Measurements from ENCODE around the gene NFAT5. TPM values are rescaled to one million over a fixed set of nuclear protein-coding genes. Genes with fewer than 3 reads are reported as not detected.

NFAT5 gene
- total RNA-seq, 1 experiment from 2014 or later, result 38.2 TPM

DNA sequence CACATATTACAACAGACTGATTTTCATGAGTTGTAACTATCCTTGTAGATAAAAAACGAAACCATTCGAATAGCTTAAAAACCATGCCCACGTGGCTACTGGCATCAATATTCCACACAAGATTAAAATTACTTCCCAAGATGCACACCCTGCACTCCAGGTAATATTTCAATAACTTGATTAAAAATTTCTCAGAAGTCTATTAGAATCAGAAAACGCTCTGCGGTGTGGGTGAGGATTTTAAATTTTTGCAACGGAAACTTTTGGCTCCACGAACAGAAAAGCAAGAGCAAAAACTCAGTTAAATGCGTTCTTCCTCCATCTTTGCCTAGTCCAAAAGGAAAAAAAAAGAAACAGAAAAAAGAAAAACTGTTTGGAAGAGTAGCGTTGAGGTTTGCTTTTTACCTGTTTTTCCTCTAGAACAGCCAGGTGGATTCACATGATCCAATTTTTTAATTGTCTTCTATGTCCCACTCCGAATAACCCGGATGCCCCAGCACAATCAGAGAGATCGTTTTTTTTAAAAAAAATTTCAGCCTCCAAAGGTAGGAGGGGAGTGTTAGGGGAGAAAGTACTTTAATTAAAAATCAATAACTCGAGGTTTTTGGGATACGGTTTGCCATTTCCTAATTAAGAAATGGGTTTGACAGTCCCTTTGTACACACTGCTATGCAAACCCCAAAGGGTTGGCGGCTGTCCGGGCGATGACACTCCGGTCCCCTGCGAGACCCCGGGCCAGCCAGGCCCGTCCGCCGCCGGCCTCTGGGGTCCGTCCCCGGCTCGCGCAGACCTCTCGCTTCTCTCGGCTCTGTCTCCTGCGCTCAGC lies 708 bp upstream of the NFAT5 start:
- H2AFZ ChIP-seq, result 0 out of 2 replicates have a peak overlapping the region, but pooled peaks have one; percentile 49
- no peaks in the 10 kb centered on the region for H3K9me2 ChIP-seq (ENCODE audit: insufficient read depth)
- peaks cover 55% of the 10 kb centered on the region for H3K4me1 ChIP-seq (replicated peaks; ENCODE audit: insufficient read depth)
- H3K27me3 ChIP-seq (ENCODE audit: insufficient read depth, low read depth), result no peaks in the 10 kb centered on the region
- CTCF ChIA-PET, result interaction anchor here (0.6 to 0.9 kb wide), 2 partner anchors 25 to 78 kb away, joined by 3 to 6 read pairs; no protein-coding TSS in a partner anchor
- no peaks in the 10 kb centered on the region for H3K9me3 ChIP-seq (ENCODE audit: insufficient read depth, low read depth)
- DNase-seq, result no peak
- TF ChIP-seq EZH2 (IDR thresholded peaks at IDR 0.05; ENCODE audit: low read depth), result no peak
- TF ChIP-seq, protein P1, sequence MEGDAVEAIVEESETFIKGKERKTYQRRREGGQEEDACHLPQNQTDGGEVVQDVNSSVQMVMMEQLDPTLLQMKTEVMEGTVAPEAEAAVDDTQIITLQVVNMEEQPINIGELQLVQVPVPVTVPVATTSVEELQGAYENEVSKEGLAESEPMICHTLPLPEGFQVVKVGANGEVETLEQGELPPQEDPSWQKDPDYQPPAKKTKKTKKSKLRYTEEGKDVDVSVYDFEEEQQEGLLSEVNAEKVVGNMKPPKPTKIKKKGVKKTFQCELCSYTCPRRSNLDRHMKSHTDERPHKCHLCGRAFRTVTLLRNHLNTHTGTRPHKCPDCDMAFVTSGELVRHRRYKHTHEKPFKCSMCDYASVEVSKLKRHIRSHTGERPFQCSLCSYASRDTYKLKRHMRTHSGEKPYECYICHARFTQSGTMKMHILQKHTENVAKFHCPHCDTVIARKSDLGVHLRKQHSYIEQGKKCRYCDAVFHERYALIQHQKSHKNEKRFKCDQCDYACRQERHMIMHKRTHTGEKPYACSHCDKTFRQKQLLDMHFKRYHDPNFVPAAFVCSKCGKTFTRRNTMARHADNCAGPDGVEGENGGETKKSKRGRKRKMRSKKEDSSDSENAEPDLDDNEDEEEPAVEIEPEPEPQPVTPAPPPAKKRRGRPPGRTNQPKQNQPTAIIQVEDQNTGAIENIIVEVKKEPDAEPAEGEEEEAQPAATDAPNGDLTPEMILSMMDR (conservative IDR thresholded peaks at IDR 0.05), result no peak
- intact Hi-C loops (cut with micrococcal nuclease; ENCODE audit: unreplicated experiment), result loop anchor here (1.0 to 10.0 kb wide), 3 partner anchors 35 to 140 kb away; partner anchors contain the start of gene CYB5B
- peaks cover 36% of the 10 kb centered on the region for H3F3A ChIP-seq (ENCODE audit: insufficient read depth, low read depth)
- POLR2A ChIA-PET (ENCODE audit: unreplicated experiment), result interaction anchor here (0.7 kb wide), 1 partner anchor 133 kb away, joined by 3 read pairs; no protein-coding TSS in a partner anchor
- peak overlapping the region; percentile 79 for H3K4me3 ChIP-seq
- peak overlapping the region; percentile 96 for H3K4me2 ChIP-seq
- H4K20me1 ChIP-seq (ENCODE audit: insufficient read depth), result peaks cover 27% of the 10 kb centered on the region
- H3K27ac ChIP-seq, result peak overlapping the region; percentile 88
- peaks cover 21% of the 10 kb centered on the region for H3K36me3 ChIP-seq (ENCODE audit: low read depth)
- peaks cover 70% of the 10 kb centered on the region for H3K79me2 ChIP-seq (ENCODE audit: low read depth)
- BruUV-seq (replicated peaks), result TSS peak; percentile 85

DNA sequence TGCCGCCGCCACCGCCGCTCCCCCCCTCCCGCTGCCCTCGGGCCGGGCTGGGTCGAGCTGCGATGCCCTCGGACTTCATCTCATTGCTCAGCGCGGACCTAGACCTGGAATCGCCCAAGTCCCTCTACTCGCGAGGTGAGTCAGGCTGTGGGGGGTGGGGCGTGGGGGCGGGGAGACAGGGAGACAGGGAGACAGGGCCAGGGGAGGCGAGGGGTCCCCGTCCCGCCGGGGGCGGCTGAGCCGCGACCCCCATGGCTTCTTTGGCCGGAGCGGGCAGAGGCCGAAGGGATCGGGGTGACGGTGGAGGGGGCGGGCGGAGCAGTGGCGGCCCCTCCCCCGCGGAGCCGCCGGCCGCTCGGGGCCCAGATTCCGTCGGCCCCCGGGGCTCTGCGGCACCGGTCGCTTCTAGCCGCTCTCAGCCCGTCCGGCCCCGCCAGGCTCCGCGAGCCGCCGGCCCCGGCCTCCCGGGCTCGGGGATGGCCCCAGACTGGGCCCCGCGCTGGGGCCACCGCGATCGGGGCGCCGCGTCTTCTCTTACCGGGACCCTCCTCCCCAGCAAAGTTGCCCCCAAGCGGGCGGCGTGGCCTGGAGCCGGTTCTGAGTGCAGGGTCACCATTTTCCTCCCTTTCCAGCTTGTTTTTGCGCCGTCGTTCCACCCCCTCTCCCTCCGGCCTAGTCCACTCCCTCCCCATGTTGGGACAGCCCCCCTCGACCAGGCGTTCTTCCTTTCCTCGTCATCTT lies 644 bp downstream of the NFAT5 start:
- H3F3A ChIP-seq (ENCODE audit: insufficient read depth, low read depth), result peaks cover 36% of the 10 kb centered on the region
- intact Hi-C loops (cut with micrococcal nuclease; ENCODE audit: unreplicated experiment), result loop anchor here (10.0 kb wide), 1 partner anchor 142 kb away; the partner anchor contains the start of gene CYB5B
- peaks cover 36% of the 10 kb centered on the region for H4K20me1 ChIP-seq (ENCODE audit: insufficient read depth)
- ChIA-PET CTCF (no interaction called here), POLR2A (ENCODE audit: unreplicated experiment) (interaction anchor here (0.5 to 0.7 kb wide), 3 partner anchors 29 to 53 kb away, joined by 3 to 7 read pairs (median 5); no protein-coding TSS in a partner anchor)
- H3K27me3 ChIP-seq (ENCODE audit: insufficient read depth, low read depth), result no peaks in the 10 kb centered on the region
- peaks cover 55% of the 10 kb centered on the region for H3K4me1 ChIP-seq (replicated peaks; ENCODE audit: insufficient read depth)
- peak overlapping the region; percentile 88 for H3K27ac ChIP-seq
- peak; percentile 43 to 50 for DNase-seq
- H3K4me3 ChIP-seq, result peak overlapping the region; percentile 79
- no peaks in the 10 kb centered on the region for H3K9me3 ChIP-seq (ENCODE audit: insufficient read depth, low read depth)
- H3K36me3 ChIP-seq (ENCODE audit: low read depth), result peaks cover 26% of the 10 kb centered on the region
- TF ChIP-seq, protein P1 (conservative IDR thresholded peaks at IDR 0.05), result no peak
- TF ChIP-seq EZH2 (IDR thresholded peaks at IDR 0.05; ENCODE audit: low read depth), result no peak
- H3K79me2 ChIP-seq (ENCODE audit: low read depth), result peaks cover 83% of the 10 kb centered on the region
- no peaks in the 10 kb centered on the region for H3K9me2 ChIP-seq (ENCODE audit: insufficient read depth)
- 0 out of 2 replicates have a peak overlapping the region, but pooled peaks have one; percentile 50 for H2AFZ ChIP-seq
- peak overlapping the region; percentile 99 for H3K4me2 ChIP-seq
- BruUV-seq (replicated peaks), result no TSS peak

All from PC-9 (cell line).